Large intestine (tissue), 3 donors: ENCODE measurements around the gene TSPAN2. TPM values are rescaled to one million over a fixed set of nuclear protein-coding genes. Genes with fewer than 3 reads are reported as not detected.

Experiments used
- DNase-seq, 2 donors: peaks; one replicate each; pipeline versions ENCODE4 v3.0.0 to v3.0.0-alpha.2; 2013
- H3K27ac ChIP-seq: one replicate; pipeline ENCODE4 v1.5.1; 2013; ENCODE audit warnings: low read length
- H3K27me3 ChIP-seq: 2 replicates; pipeline ENCODE4 v1.6.1; 2013; ENCODE audit warnings: low read length; ENCODE audit not compliant: control insufficient read depth, insufficient read depth
- H3K36me3 ChIP-seq: 2 replicates; pipeline ENCODE4 v1.6.1; 2013; ENCODE audit warnings: low read length; ENCODE audit not compliant: control insufficient read depth, insufficient read depth
- H3K4me1 ChIP-seq: one replicate; pipeline ENCODE4 v1.6.1; 2013; ENCODE audit warnings: low read length; ENCODE audit not compliant: control insufficient read depth, insufficient read depth
- H3K4me3 ChIP-seq: one replicate; pipeline ENCODE4 v1.5.1; 2013; ENCODE audit warnings: low read length
- H3K9me3 ChIP-seq: one replicate; pipeline ENCODE4 v1.6.1; 2013; ENCODE audit warnings: mild to moderate bottlenecking, low read depth, low read length, moderate library complexity; ENCODE audit not compliant: control insufficient read depth
- WGBS: methylation state at CpG from one replicate; pipeline ENCODE4 v1.1.5; 2013; ENCODE audit warnings: low lambda C conversion rate; ENCODE audit not compliant: insufficient coverage; 5-methylcytosine and 5-hydroxymethylcytosine counted together
- polyA plus RNA-seq: library from polyadenylated mRNA; unstranded; fragments of 120-200 nt; gene quantifications from one replicate; pipeline ENCODE4 v1.2.1, GENCODE V29; 2013

The TSPAN2 gene
- polyA plus RNA-seq, 1 donor = 14.0 TPM

DNA sequence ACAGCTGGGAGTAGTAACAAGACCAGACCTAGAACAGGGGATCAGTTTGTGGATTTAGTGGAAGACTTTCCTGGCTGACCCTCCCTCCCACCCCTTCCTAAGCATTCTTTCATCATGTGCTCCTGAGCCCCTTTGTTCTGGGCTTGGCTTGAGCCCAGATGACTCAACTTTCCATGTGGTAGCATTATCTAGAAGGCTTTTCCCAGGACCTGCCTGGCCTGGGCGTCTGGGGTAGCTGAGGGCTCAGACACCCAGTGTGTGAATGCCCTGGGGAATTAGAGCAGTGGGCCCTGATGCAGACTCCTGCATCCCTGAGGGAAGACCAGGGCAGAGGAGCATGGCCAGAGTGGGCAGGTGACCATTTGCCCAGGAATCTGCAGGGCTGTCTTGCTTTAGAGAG is 44.1 kb upstream of the TSPAN2 start:
- Histone ChIP-seq H3K4me1 (no peaks in the 10 kb centered on the region), H3K27me3 (peaks cover 6% of the 10 kb centered on the region), H3K27ac (no peak overlapping the region), H3K36me3 (no peaks in the 10 kb centered on the region), H3K4me3 (no peak overlapping the region), H3K9me3 (no peaks in the 10 kb centered on the region)
- WGBS = no CpG with 5 or more reads among the region's 1 CpG
- no peak for DNase-seq

- no peak for DNase-seq
- H3K27me3 ChIP-seq = no peaks in the 10 kb centered on the region
- H3K4me1 ChIP-seq = no peaks in the 10 kb centered on the region
- H3K9me3 ChIP-seq = no peaks in the 10 kb centered on the region
- no peak overlapping the region for H3K4me3 ChIP-seq
- no CpG with 5 or more reads among the region's 2 CpGs for WGBS
- no peaks in the 10 kb centered on the region for H3K36me3 ChIP-seq
- H3K27ac ChIP-seq = no peak overlapping the region
Measured at GRCh38 chr1:115130786-115131185, 41.5 kb upstream of the TSPAN2 start.

GRCh38 chr1:115129071-115129640 is 39.9 kb upstream of the TSPAN2 start:
- H3K4me3 ChIP-seq = no peak overlapping the region
- no peak overlapping the region for H3K27ac ChIP-seq
- no peaks in the 10 kb centered on the region for H3K27me3 ChIP-seq
- DNase-seq = no peak
- no peaks in the 10 kb centered on the region for H3K36me3 ChIP-seq
- H3K9me3 ChIP-seq = no peaks in the 10 kb centered on the region
- no CpG with 5 or more reads among the region's 6 CpGs for WGBS
- no peaks in the 10 kb centered on the region for H3K4me1 ChIP-seq

- Histone ChIP-seq H3K4me3 (no peak overlapping the region), H3K27ac (no peak overlapping the region), H3K9me3 (no peaks in the 10 kb centered on the region), H3K27me3 (no peaks in the 10 kb centered on the region), H3K36me3 (no peaks in the 10 kb centered on the region), H3K4me1 (no peaks in the 10 kb centered on the region)
- DNase-seq = no peak
- no CpG with 5 or more reads among the region's 1 CpG for WGBS
Measured at GRCh38 chr1:115127539-115127938, 38.2 kb upstream of the TSPAN2 start.

DNA sequence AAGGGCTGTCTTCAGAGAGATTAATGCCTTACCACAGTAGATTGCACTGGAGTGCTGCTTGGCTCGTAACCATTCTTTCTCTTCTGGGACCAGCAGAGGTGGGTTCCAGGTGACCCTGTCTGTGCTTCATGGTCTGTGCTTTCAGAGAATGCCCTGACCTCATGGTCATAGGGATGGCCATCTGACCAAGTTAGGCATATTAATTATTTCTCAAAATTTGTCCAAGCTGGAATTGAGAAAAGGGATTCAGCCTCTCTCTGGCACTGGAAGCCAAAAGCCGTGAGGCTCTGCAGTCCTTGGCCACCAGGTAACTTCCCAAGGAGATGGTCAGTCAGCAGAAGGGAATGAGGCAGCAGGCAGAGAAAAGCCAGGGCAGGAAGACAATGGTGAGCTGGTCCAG is 37.2 kb upstream of the TSPAN2 start:
- DNase-seq = no peak
- no peak overlapping the region for H3K4me3 ChIP-seq
- no CpG with 5 or more reads among the region's 2 CpGs for WGBS
- H3K9me3 ChIP-seq = no peaks in the 10 kb centered on the region
- no peaks in the 10 kb centered on the region for H3K36me3 ChIP-seq
- H3K27me3 ChIP-seq = no peaks in the 10 kb centered on the region
- H3K27ac ChIP-seq = no peak overlapping the region
- H3K4me1 ChIP-seq = no peaks in the 10 kb centered on the region

- H3K4me3 ChIP-seq = no peak overlapping the region
- 33% methylated on average over 1 of the region's 3 CpGs for WGBS
- no peaks in the 10 kb centered on the region for H3K27me3 ChIP-seq
- H3K27ac ChIP-seq = no peak overlapping the region
- H3K9me3 ChIP-seq = no peaks in the 10 kb centered on the region
- no peaks in the 10 kb centered on the region for H3K4me1 ChIP-seq
- no peak for DNase-seq
- H3K36me3 ChIP-seq = no peaks in the 10 kb centered on the region
Measured at GRCh38 chr1:115123116-115123515, 33.8 kb upstream of the TSPAN2 start.

- H3K4me3 ChIP-seq = no peak overlapping the region
- no peaks in the 10 kb centered on the region for H3K27me3 ChIP-seq
- H3K27ac ChIP-seq = no peak overlapping the region
- DNase-seq = no peak
- no peaks in the 10 kb centered on the region for H3K9me3 ChIP-seq
- H3K36me3 ChIP-seq = no peaks in the 10 kb centered on the region
- H3K4me1 ChIP-seq = no peaks in the 10 kb centered on the region
Measured at GRCh38 chr1:115121793-115122192, 32.5 kb upstream of the TSPAN2 start.

DNA sequence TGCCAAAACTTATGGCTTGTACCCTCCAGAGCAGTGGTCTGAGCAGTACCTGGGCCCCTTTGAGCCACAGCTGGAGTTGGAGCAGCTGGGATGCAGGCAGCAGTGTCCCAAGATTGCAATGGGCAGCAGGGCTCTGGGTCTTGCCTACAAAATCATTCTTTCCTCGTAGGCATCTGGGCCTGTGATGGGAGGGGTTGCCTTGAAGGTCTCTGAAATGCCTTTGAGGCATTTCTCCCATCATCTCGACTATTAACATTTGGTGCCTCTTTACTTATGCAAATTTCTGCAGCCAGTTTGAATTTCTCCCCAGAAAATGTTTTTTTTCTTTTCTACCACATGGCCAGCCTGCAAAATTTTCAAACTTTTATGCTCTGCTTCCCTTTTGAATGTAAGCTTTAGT is 31.0 kb upstream of the TSPAN2 start:
- no peak for DNase-seq
- WGBS = no CpG with 5 or more reads among the region's 2 CpGs

GRCh38 chr1:115118611-115119010 is 29.3 kb upstream of the TSPAN2 start:
- no peaks in the 10 kb centered on the region for H3K4me1 ChIP-seq
- H3K27ac ChIP-seq = no peak overlapping the region
- H3K4me3 ChIP-seq = no peak overlapping the region
- no peaks in the 10 kb centered on the region for H3K36me3 ChIP-seq
- H3K27me3 ChIP-seq = no peaks in the 10 kb centered on the region
- DNase-seq = no peak
- no peaks in the 10 kb centered on the region for H3K9me3 ChIP-seq
- WGBS = 80% methylated on average over 1 of the region's 4 CpGs

More for the DNA sequence above, 31.0 kb upstream of the TSPAN2 start:
- no peak overlapping the region for H3K4me3 ChIP-seq
- no peaks in the 10 kb centered on the region for H3K36me3 ChIP-seq
- H3K4me1 ChIP-seq = no peaks in the 10 kb centered on the region
- no peaks in the 10 kb centered on the region for H3K9me3 ChIP-seq
- no peak overlapping the region for H3K27ac ChIP-seq
- no peaks in the 10 kb centered on the region for H3K27me3 ChIP-seq

DNA sequence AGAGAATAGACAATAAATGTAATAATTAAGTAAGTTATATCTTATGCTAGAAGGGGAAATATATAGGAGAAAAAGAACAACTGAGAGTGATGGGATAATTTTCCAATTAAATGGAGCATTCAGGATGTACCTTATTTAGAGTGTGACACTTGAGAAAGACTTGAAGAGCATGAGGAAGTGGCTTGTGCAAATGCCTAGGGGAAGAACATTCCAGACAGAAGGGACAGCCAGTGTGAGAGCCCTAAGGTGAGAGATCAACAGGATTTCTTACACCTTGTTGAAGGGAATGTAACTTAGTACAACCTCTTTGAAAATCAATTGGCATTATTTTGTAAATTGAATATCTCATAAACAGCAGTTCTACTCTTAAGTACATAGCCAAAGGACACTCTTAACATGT is 28.8 kb upstream of the TSPAN2 start:
- Histone ChIP-seq H3K4me1 (no peaks in the 10 kb centered on the region), H3K27me3 (no peaks in the 10 kb centered on the region), H3K4me3 (no peak overlapping the region), H3K27ac (no peak overlapping the region), H3K9me3 (no peaks in the 10 kb centered on the region), H3K36me3 (no peaks in the 10 kb centered on the region)
- DNase-seq = no peak

DNA sequence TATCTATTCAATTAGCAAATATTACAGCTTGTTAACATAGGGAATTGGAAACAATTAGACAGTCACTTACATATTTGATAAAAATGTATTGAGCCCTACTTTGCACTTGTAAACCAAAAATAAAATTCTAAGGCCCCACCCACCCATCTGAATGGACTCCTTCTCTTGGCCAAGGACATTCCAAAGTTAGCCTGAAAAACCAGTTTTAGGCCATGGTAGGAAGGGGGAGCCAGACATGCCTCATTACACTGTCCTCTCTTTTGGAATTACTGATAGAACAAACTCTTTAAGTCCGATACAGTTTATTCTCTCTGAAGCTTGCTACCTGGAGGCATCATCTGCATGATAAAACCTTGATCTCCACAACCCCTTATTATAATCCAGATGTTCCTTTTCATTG is 28.0 kb upstream of the TSPAN2 start:
- no CpG with 5 or more reads among the region's 1 CpG for WGBS

More for the DNA sequence above, 28.0 kb upstream of the TSPAN2 start:
- no peak overlapping the region for H3K27ac ChIP-seq
- no peaks in the 10 kb centered on the region for H3K4me1 ChIP-seq
- H3K4me3 ChIP-seq = no peak overlapping the region
- H3K27me3 ChIP-seq = no peaks in the 10 kb centered on the region
- no peak for DNase-seq
- H3K36me3 ChIP-seq = no peaks in the 10 kb centered on the region
- no peaks in the 10 kb centered on the region for H3K9me3 ChIP-seq
